ENCODE data around the gene TMEM9. TPM values are rescaled to one million over a fixed set of nuclear protein-coding genes. Genes with fewer than 3 reads are reported as not detected.

The TMEM9 gene
- total RNA-seq, 3 donors from 2014 or later (not counting 1 experiment from before 2014, with no cell fraction given), result 16.2 to 18.1 (median 16.9) TPM

DNA sequence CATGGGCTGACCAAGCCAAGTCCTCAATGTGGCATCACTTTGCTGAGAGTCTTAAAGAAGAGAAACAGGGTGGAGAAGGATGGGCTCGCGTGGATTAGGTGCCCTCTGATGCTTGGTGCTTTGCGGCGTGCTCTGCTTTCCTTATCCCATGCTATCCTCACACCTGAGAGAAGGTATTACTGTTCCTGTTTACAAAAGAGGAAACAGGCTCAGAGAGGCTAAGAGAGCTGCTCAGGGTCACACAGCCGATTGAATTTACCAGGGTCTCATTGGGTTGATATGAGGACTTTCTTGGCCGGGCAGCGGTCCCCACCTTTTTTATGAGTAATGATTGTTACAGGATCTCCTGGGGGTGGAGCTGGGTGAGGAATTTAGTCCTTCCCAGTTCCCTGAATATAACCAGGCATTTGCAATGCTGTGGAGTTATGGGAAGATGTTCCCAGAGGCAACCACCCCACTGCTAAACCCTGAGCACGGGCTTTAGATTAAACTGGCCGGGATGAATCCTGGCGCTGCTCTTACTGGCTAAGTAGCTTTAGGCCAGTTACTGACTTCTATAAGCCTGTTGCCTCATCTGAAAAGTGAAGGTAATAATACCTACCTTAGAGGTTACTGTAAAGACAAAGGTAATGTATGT, 31.8 kb downstream of the TMEM9 start:
- no peak overlapping the region for H3K27ac ChIP-seq (ENCODE audit: low read length)
- no peak overlapping the region for H3K4me3 ChIP-seq (ENCODE audit: low read length)
- ATAC-seq, result no peak
- Mint-ChIP-seq H3K27ac (no peak overlapping the region), H3K36me3 (no peaks in the 10 kb centered on the region), H3K4me1 (no peaks in the 10 kb centered on the region), H3K4me3 (no peak overlapping the region), H3K27me3 (ENCODE audit: low read depth in 2 of 2) (peaks cover 14 to 16% of the 10 kb centered on the region in 2 donors), H3K9me3 (no peaks in the 10 kb centered on the region)
- H3K27me3 ChIP-seq (ENCODE audit: control insufficient read depth, insufficient read depth, low read length), result no peaks in the 10 kb centered on the region
- no peaks in the 10 kb centered on the region for H3K9me3 ChIP-seq (ENCODE audit: control insufficient read depth, insufficient read depth, low read length)
- no peaks in the 10 kb centered on the region for H3K36me3 ChIP-seq (ENCODE audit: control insufficient read depth, insufficient read depth, low read length)
- TF ChIP-seq, protein P1, sequence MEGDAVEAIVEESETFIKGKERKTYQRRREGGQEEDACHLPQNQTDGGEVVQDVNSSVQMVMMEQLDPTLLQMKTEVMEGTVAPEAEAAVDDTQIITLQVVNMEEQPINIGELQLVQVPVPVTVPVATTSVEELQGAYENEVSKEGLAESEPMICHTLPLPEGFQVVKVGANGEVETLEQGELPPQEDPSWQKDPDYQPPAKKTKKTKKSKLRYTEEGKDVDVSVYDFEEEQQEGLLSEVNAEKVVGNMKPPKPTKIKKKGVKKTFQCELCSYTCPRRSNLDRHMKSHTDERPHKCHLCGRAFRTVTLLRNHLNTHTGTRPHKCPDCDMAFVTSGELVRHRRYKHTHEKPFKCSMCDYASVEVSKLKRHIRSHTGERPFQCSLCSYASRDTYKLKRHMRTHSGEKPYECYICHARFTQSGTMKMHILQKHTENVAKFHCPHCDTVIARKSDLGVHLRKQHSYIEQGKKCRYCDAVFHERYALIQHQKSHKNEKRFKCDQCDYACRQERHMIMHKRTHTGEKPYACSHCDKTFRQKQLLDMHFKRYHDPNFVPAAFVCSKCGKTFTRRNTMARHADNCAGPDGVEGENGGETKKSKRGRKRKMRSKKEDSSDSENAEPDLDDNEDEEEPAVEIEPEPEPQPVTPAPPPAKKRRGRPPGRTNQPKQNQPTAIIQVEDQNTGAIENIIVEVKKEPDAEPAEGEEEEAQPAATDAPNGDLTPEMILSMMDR (IDR thresholded peaks at IDR 0.05), result no peak
- intact Hi-C loops (cut with micrococcal nuclease), result no loop called here
- no peaks in the 10 kb centered on the region for H3K4me1 ChIP-seq (ENCODE audit: control insufficient read depth, insufficient read depth, low read length)
- no peak for DNase-seq
- 92% methylated on average over 7 of the region's 10 CpGs for WGBS (ENCODE audit: insufficient coverage)

- TF ChIP-seq, protein P1 (IDR thresholded peaks at IDR 0.05), result peak; percentile 61
- intact Hi-C loops (cut with micrococcal nuclease), result loop anchor here (2.0 kb wide), 1 partner anchor 33 kb away; no protein-coding TSS in a partner anchor
- no peaks in the 10 kb centered on the region for H3K9me3 Mint-ChIP-seq
Observed at GRCh38 chr1:201119206-201120197, 34.8 kb downstream of the TMEM9 start.

DNA sequence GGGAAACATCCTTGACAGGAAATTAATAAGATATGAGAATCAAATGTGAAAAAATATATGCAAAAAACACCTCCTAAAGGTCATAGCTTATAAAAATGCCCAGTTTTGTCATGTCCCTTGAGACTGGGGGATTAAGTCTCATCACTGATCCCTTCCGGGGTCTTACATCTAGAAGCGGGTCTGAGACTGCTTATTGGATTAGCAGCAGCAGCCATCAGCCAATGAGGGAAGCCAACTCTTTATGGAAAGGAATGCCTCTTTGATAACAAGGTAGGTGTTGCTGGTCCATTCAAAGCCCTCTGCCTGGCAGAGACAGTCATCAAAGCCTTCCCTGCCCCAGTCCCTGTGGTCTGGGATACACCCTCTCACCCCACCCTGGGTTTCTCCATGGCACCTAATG, 38.2 kb downstream of the TMEM9 start:
- 94% methylated on average over 2 of the region's 2 CpGs for WGBS (ENCODE audit: insufficient coverage)
- intact Hi-C loops (cut with micrococcal nuclease), result no loop called here
- peaks cover 7% of the 10 kb centered on the region for H3K27me3 ChIP-seq (ENCODE audit: control insufficient read depth, insufficient read depth, low read length)
- H3K27ac ChIP-seq (ENCODE audit: low read length), result no peak overlapping the region
- no peaks in the 10 kb centered on the region for H3K9me3 ChIP-seq (ENCODE audit: control insufficient read depth, insufficient read depth, low read length)
- peaks cover 8 to 12% of the 10 kb centered on the region in 2 donors for H3K4me1 Mint-ChIP-seq
- H3K4me1 ChIP-seq (ENCODE audit: control insufficient read depth, insufficient read depth, low read length), result peaks cover 9% of the 10 kb centered on the region
- no peaks in the 10 kb centered on the region for H3K36me3 ChIP-seq (ENCODE audit: control insufficient read depth, insufficient read depth, low read length)
- TF ChIP-seq, protein P1 (IDR thresholded peaks at IDR 0.05), result no peak
- no peaks in the 10 kb centered on the region for H3K36me3 Mint-ChIP-seq
- DNase-seq (no peak), ATAC-seq (no peak)
- H3K9me3 Mint-ChIP-seq, result no peaks in the 10 kb centered on the region
- no peak overlapping the region for H3K27ac Mint-ChIP-seq
- H3K4me3 ChIP-seq (ENCODE audit: low read length), result no peak overlapping the region
- peaks cover 7 to 13% of the 10 kb centered on the region in 2 donors for H3K27me3 Mint-ChIP-seq (ENCODE audit: low read depth in 2 of 2)
- no peak overlapping the region for H3K4me3 Mint-ChIP-seq

More at GRCh38 chr1:201119206-201120197, 34.8 kb downstream of the TMEM9 start:
- DNase-seq (peak; percentile 33 to 75), ATAC-seq (peak; percentile 50 to 54 (median 54))
- H3K4me1 ChIP-seq (ENCODE audit: control insufficient read depth, insufficient read depth, low read length), result peaks cover 3% of the 10 kb centered on the region
- H3K27me3 ChIP-seq (ENCODE audit: control insufficient read depth, insufficient read depth, low read length), result peaks cover 7% of the 10 kb centered on the region
- H3K27ac ChIP-seq (ENCODE audit: low read length), result no peak overlapping the region
- no peak overlapping the region for H3K4me3 Mint-ChIP-seq
- peaks cover 2 to 6% of the 10 kb centered on the region in 2 donors for H3K4me1 Mint-ChIP-seq
- no peak overlapping the region for H3K4me3 ChIP-seq (ENCODE audit: low read length)
- no peak overlapping the region for H3K27ac Mint-ChIP-seq
- no peaks in the 10 kb centered on the region for H3K9me3 ChIP-seq (ENCODE audit: control insufficient read depth, insufficient read depth, low read length)
- no peaks in the 10 kb centered on the region for H3K36me3 Mint-ChIP-seq
- WGBS (ENCODE audit: insufficient coverage), result 25% methylated on average over 13 of the region's 14 CpGs
- H3K27me3 Mint-ChIP-seq (ENCODE audit: low read depth in 2 of 2), result peaks cover 12 to 18% of the 10 kb centered on the region in 2 donors
- H3K36me3 ChIP-seq (ENCODE audit: control insufficient read depth, insufficient read depth, low read length), result no peaks in the 10 kb centered on the region

All from natural killer cell (primary cell).